ENCODE measurements around the gene NEK10. TPM values are rescaled to one million over a fixed set of nuclear protein-coding genes. Genes with fewer than 3 reads are reported as not detected.

NEK10 gene
- total RNA-seq, 1 experiment from 2014 or later: 1.7 TPM

GRCh38 chr3:27081566-27081965 lies 287.6 kb downstream of the NEK10 start:
- ATAC-seq (no peak), DNase-seq (no peak)
- no peak overlapping the region for H3K4me3 ChIP-seq (ENCODE audit: low read length)
- no peak overlapping the region for H3K27ac ChIP-seq (ENCODE audit: low read length)
- H2AFZ ChIP-seq (ENCODE audit: low read length): no peak overlapping the region
- no peaks in the 10 kb centered on the region for H3F3A ChIP-seq (ENCODE audit: low read length, unreplicated experiment)
- H4K20me1 ChIP-seq (ENCODE audit: low read length): no peaks in the 10 kb centered on the region
- H3K79me2 ChIP-seq (ENCODE audit: low read length): no peaks in the 10 kb centered on the region
- no peaks in the 10 kb centered on the region for H3K27me3 ChIP-seq (ENCODE audit: low read length)
- no peak for TF ChIP-seq EZH2 (IDR thresholded peaks at IDR 0.05; ENCODE audit: low read length, unreplicated experiment)
- TF ChIP-seq, protein P1, sequence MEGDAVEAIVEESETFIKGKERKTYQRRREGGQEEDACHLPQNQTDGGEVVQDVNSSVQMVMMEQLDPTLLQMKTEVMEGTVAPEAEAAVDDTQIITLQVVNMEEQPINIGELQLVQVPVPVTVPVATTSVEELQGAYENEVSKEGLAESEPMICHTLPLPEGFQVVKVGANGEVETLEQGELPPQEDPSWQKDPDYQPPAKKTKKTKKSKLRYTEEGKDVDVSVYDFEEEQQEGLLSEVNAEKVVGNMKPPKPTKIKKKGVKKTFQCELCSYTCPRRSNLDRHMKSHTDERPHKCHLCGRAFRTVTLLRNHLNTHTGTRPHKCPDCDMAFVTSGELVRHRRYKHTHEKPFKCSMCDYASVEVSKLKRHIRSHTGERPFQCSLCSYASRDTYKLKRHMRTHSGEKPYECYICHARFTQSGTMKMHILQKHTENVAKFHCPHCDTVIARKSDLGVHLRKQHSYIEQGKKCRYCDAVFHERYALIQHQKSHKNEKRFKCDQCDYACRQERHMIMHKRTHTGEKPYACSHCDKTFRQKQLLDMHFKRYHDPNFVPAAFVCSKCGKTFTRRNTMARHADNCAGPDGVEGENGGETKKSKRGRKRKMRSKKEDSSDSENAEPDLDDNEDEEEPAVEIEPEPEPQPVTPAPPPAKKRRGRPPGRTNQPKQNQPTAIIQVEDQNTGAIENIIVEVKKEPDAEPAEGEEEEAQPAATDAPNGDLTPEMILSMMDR (conservative IDR thresholded peaks at IDR 0.05; ENCODE audit: low read depth, low read length): no peak
- TF ChIP-seq EZH2phosphoT487 (IDR thresholded peaks at IDR 0.05; ENCODE audit: borderline replicate concordance, low read length): no peak
- H3K9me3 ChIP-seq (ENCODE audit: low read length): no peaks in the 10 kb centered on the region
- H3K4me1 ChIP-seq (ENCODE audit: insufficient read depth, low read length): no peaks in the 10 kb centered on the region
- no peak overlapping the region for H3K9ac ChIP-seq (ENCODE audit: low read length)
- intact Hi-C loops (cut with micrococcal nuclease): no loop called here
- POLR2A ChIA-PET (ENCODE audit: unreplicated experiment): no interaction called here
- CTCF ChIA-PET: no interaction called here
- H3K9me2 ChIP-seq (replicated peaks; ENCODE audit: low read length): no peaks in the 10 kb centered on the region
- no peak overlapping the region for H3K4me2 ChIP-seq (ENCODE audit: low read length)
- H3K36me3 ChIP-seq (ENCODE audit: low read depth, low read length): no peaks in the 10 kb centered on the region
- no TSS peak for BruUV-seq (replicated peaks)

DNA sequence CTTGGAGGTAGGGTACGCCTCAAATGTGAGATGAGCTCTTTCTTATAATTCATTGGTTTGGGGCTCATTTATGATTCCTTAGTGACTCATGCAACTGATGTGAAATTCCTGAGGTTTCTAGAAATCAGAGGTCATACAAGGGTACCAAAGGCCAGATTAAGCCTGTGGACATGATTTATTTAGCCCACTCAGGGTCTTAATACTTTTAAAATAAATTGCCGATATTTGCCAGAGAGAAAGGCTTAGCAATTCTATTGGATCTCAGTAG lies 289.0 kb downstream of the NEK10 start:
- Histone ChIP-seq H3K27me3 (ENCODE audit: low read length) (no peaks in the 10 kb centered on the region), H3K4me3 (ENCODE audit: low read length) (no peak overlapping the region), H3K36me3 (ENCODE audit: low read depth, low read length) (no peaks in the 10 kb centered on the region), H4K20me1 (ENCODE audit: low read length) (no peaks in the 10 kb centered on the region), H2AFZ (ENCODE audit: low read length) (no peak overlapping the region), H3K4me2 (ENCODE audit: low read length) (no peak overlapping the region), H3F3A (ENCODE audit: low read length, unreplicated experiment) (no peaks in the 10 kb centered on the region), H3K9ac (ENCODE audit: low read length) (no peak overlapping the region), H3K9me2 (replicated peaks; ENCODE audit: low read length) (no peaks in the 10 kb centered on the region), H3K27ac (ENCODE audit: low read length) (no peak overlapping the region), H3K79me2 (ENCODE audit: low read length) (no peaks in the 10 kb centered on the region), H3K4me1 (ENCODE audit: insufficient read depth, low read length) (no peaks in the 10 kb centered on the region), H3K9me3 (ENCODE audit: low read length) (no peaks in the 10 kb centered on the region)
- DNase-seq (no peak), ATAC-seq (no peak)
- TF ChIP-seq, protein P1 (conservative IDR thresholded peaks at IDR 0.05; ENCODE audit: low read depth, low read length): no peak
- no peak for TF ChIP-seq EZH2phosphoT487 (IDR thresholded peaks at IDR 0.05; ENCODE audit: borderline replicate concordance, low read length)
- TF ChIP-seq EZH2 (IDR thresholded peaks at IDR 0.05; ENCODE audit: low read length, unreplicated experiment): no peak
- intact Hi-C loops (cut with micrococcal nuclease): no loop called here
- POLR2A ChIA-PET (ENCODE audit: unreplicated experiment): no interaction called here
- CTCF ChIA-PET: no interaction called here
- no TSS peak for BruUV-seq (replicated peaks)

- H3K9me2 ChIP-seq (replicated peaks; ENCODE audit: low read length): no peaks in the 10 kb centered on the region
These were observed 289.5 kb downstream of the NEK10 start for GRCh38 chr3:27079427-27080257.

More at GRCh38 chr3:27079427-27080257, 289.5 kb downstream of the NEK10 start:
- Histone ChIP-seq H3K9ac (ENCODE audit: low read length) (no peak overlapping the region), H4K20me1 (ENCODE audit: low read length) (no peaks in the 10 kb centered on the region), H3K27me3 (ENCODE audit: low read length) (no peaks in the 10 kb centered on the region), H3K9me3 (ENCODE audit: low read length) (no peaks in the 10 kb centered on the region), H3K4me3 (ENCODE audit: low read length) (no peak overlapping the region), H3K27ac (ENCODE audit: low read length) (no peak overlapping the region), H3K79me2 (ENCODE audit: low read length) (no peaks in the 10 kb centered on the region), H3K36me3 (ENCODE audit: low read depth, low read length) (no peaks in the 10 kb centered on the region), H3F3A (ENCODE audit: low read length, unreplicated experiment) (no peaks in the 10 kb centered on the region), H2AFZ (ENCODE audit: low read length) (no peak overlapping the region), H3K4me2 (ENCODE audit: low read length) (no peak overlapping the region), H3K4me1 (ENCODE audit: insufficient read depth, low read length) (no peaks in the 10 kb centered on the region)
- ChIA-PET POLR2A (ENCODE audit: unreplicated experiment) (no interaction called here), CTCF (no interaction called here)
- ATAC-seq (no peak), DNase-seq (no peak)
- BruUV-seq (replicated peaks): no TSS peak
- intact Hi-C loops (cut with micrococcal nuclease): no loop called here
- TF ChIP-seq, protein P1 (conservative IDR thresholded peaks at IDR 0.05; ENCODE audit: low read depth, low read length): no peak
- no peak for TF ChIP-seq EZH2phosphoT487 (IDR thresholded peaks at IDR 0.05; ENCODE audit: borderline replicate concordance, low read length)
- no peak for TF ChIP-seq EZH2 (IDR thresholded peaks at IDR 0.05; ENCODE audit: low read length, unreplicated experiment)

Measured in PC-3 (cell line).